Activated CD8-positive, alpha-beta memory T cell treated with anti-CD3 and anti-CD28 coated beads, Interleukin-2, amount 10 ng/mL, durations not matched to agents 7 days and 5 days (primary cell): Measurements from ENCODE around the gene ZNF609. TPM values are rescaled to one million over a fixed set of nuclear protein-coding genes. Genes with fewer than 3 reads are reported as not detected.

Source experiments
- ATAC-seq: fragments of 150-1000 bp; cut with Tn5 transposase; one replicate; pipeline ENCODE4 v1.10.0; 2021; ENCODE audit warnings: moderate library complexity
- CTCF ChIA-PET: fragments of 350-600 bp; sonication (Branson Sonifier 250); formaldehyde crosslinking; loops from one replicate; lab custom pipeline; 2021; ENCODE audit warnings: antibody characterized with exemption; lab: Charles Lee
- DNase-seq: peaks from one replicate; pipeline ENCODE4 v3.0.0-alpha.2; 2020
- H3K27ac Mint-ChIP-seq: one replicate; pipeline ENCODE4 v1.8.0; 2021; ENCODE audit warnings: mild to moderate bottlenecking, mixed read lengths
- H3K27me3 Mint-ChIP-seq: one replicate; pipeline ENCODE4 v1.8.0; 2021; ENCODE audit warnings: mixed read lengths
- H3K36me3 Mint-ChIP-seq: one replicate; pipeline ENCODE4 v1.8.0; 2021; ENCODE audit warnings: mild to moderate bottlenecking, mixed read lengths
- H3K4me1 Mint-ChIP-seq: one replicate; pipeline ENCODE4 v1.8.0; 2021; ENCODE audit warnings: mixed read lengths
- H3K4me3 Mint-ChIP-seq: one replicate; pipeline ENCODE4 v1.8.0; 2021; ENCODE audit warnings: mild to moderate bottlenecking, moderate library complexity, mixed read lengths
- H3K9me3 Mint-ChIP-seq: one replicate; pipeline ENCODE4 v1.8.0; 2022; ENCODE audit warnings: low read depth, mixed read lengths
- total RNA-seq, 2 experiments: library from RNA; stranded (reverse); gene quantifications; one replicate each; pipeline ENCODE4 v1.2.3, GENCODE V29; 2021

ZNF609 gene
- total RNA-seq, 2 experiments from 2014 or later: 36.8 to 47.5 TPM

GRCh38 chr15:64687172-64687571 is 226.8 kb downstream of the ZNF609 start:
- Mint-ChIP-seq H3K4me1 (no peaks in the 10 kb centered on the region), H3K27me3 (no peaks in the 10 kb centered on the region), H3K36me3 (peaks cover 6% of the 10 kb centered on the region), H3K4me3 (no peak overlapping the region), H3K27ac (no peak overlapping the region), H3K9me3 (no peaks in the 10 kb centered on the region)
- ATAC-seq: no peak
- CTCF ChIA-PET: interaction anchor here (0.8 to 10.4 kb wide), 13 partner anchors 8 to 533 kb away, joined by 3 to 111 read pairs (median 3); no protein-coding TSS in a partner anchor
- DNase-seq: no peak

- ATAC-seq (no peak), DNase-seq (no peak)
- Mint-ChIP-seq H3K27ac (no peak overlapping the region), H3K9me3 (no peaks in the 10 kb centered on the region), H3K36me3 (peaks cover 6% of the 10 kb centered on the region), H3K4me3 (no peak overlapping the region), H3K4me1 (no peaks in the 10 kb centered on the region), H3K27me3 (no peaks in the 10 kb centered on the region)
- CTCF ChIA-PET: interaction anchor here (0.9 to 10.4 kb wide), 8 partner anchors 13 to 534 kb away, joined by 3 to 111 read pairs (median 3); no protein-coding TSS in a partner anchor
These were observed 227.3 kb downstream of the ZNF609 start for GRCh38 chr15:64687688-64688087.

- DNase-seq (no peak), ATAC-seq (no peak)
- Mint-ChIP-seq H3K9me3 (no peaks in the 10 kb centered on the region), H3K4me3 (no peak overlapping the region), H3K36me3 (peaks cover 6% of the 10 kb centered on the region), H3K27me3 (no peaks in the 10 kb centered on the region), H3K4me1 (no peaks in the 10 kb centered on the region), H3K27ac (no peak overlapping the region)
- CTCF ChIA-PET: interaction anchor here (0.7 to 3.4 kb wide), 3 partner anchors 12 to 39 kb away, joined by 3 to 22 read pairs (median 5); no protein-coding TSS in a partner anchor
These were observed 228.4 kb downstream of the ZNF609 start for GRCh38 chr15:64688770-64689169.

GRCh38 chr15:64690008-64690407 is 229.6 kb downstream of the ZNF609 start:
- ATAC-seq (no peak), DNase-seq (no peak)
- Mint-ChIP-seq H3K27me3 (no peaks in the 10 kb centered on the region), H3K36me3 (peaks cover 9% of the 10 kb centered on the region), H3K9me3 (no peaks in the 10 kb centered on the region), H3K4me3 (no peak overlapping the region), H3K4me1 (no peaks in the 10 kb centered on the region), H3K27ac (no peak overlapping the region)
- CTCF ChIA-PET: interaction anchor here (1.1 to 3.4 kb wide), 2 partner anchors 38 to 120 kb away, joined by 3 to 22 read pairs; no protein-coding TSS in a partner anchor

GRCh38 chr15:64690578-64691296 is 230.4 kb downstream of the ZNF609 start:
- no peak for DNase-seq
- CTCF ChIA-PET: interaction anchor here (1.1 to 3.4 kb wide), 3 partner anchors 32 to 119 kb away, joined by 3 to 22 read pairs (median 3); no protein-coding TSS in a partner anchor
- no peak for ATAC-seq
- Mint-ChIP-seq H3K9me3 (no peaks in the 10 kb centered on the region), H3K36me3 (peaks cover 9% of the 10 kb centered on the region), H3K27ac (no peak overlapping the region), H3K4me3 (no peak overlapping the region), H3K27me3 (no peaks in the 10 kb centered on the region), H3K4me1 (no peaks in the 10 kb centered on the region)

GRCh38 chr15:64691896-64692565 is 231.7 kb downstream of the ZNF609 start:
- H3K27me3 Mint-ChIP-seq: no peaks in the 10 kb centered on the region
- CTCF ChIA-PET: interaction anchor here (1.7 to 3.4 kb wide), 2 partner anchors 31 to 36 kb away, joined by 3 to 22 read pairs; no protein-coding TSS in a partner anchor
- H3K9me3 Mint-ChIP-seq: no peaks in the 10 kb centered on the region
- H3K36me3 Mint-ChIP-seq: peaks cover 7% of the 10 kb centered on the region
- DNase-seq (no peak), ATAC-seq (no peak)
- H3K4me1 Mint-ChIP-seq: no peaks in the 10 kb centered on the region
- H3K27ac Mint-ChIP-seq: no peak overlapping the region
- no peak overlapping the region for H3K4me3 Mint-ChIP-seq

- Mint-ChIP-seq H3K9me3 (no peaks in the 10 kb centered on the region), H3K27me3 (no peaks in the 10 kb centered on the region), H3K36me3 (peaks cover 6% of the 10 kb centered on the region), H3K4me3 (no peak overlapping the region), H3K4me1 (peaks cover 6% of the 10 kb centered on the region), H3K27ac (no peak overlapping the region)
- no peak for ATAC-seq
- CTCF ChIA-PET: interaction anchor here (0.9 to 1.6 kb wide), 2 partner anchors 10 to 35 kb away, joined by 3 to 11 read pairs; no protein-coding TSS in a partner anchor
- DNase-seq: no peak
These were observed 232.8 kb downstream of the ZNF609 start for GRCh38 chr15:64693134-64693533.

- DNase-seq (no peak), ATAC-seq (no peak)
- Mint-ChIP-seq H3K36me3 (peaks cover 3% of the 10 kb centered on the region), H3K4me3 (no peak overlapping the region), H3K9me3 (no peaks in the 10 kb centered on the region), H3K27ac (no peak overlapping the region), H3K27me3 (no peaks in the 10 kb centered on the region), H3K4me1 (peaks cover 22% of the 10 kb centered on the region)
- CTCF ChIA-PET: interaction anchor here (0.7 to 4.5 kb wide), 4 partner anchors 9 to 114 kb away, joined by 3 to 18 read pairs (median 8); no protein-coding TSS in a partner anchor
These were observed 234.4 kb downstream of the ZNF609 start for GRCh38 chr15:64694816-64695215.

- CTCF ChIA-PET: interaction anchor here (0.7 to 4.5 kb wide), 3 partner anchors 9 to 114 kb away, joined by 3 to 18 read pairs (median 6); no protein-coding TSS in a partner anchor
- H3K9me3 Mint-ChIP-seq: no peaks in the 10 kb centered on the region
- H3K4me1 Mint-ChIP-seq: peaks cover 29% of the 10 kb centered on the region
- ATAC-seq (no peak), DNase-seq (no peak)
- H3K27me3 Mint-ChIP-seq: no peaks in the 10 kb centered on the region
- no peak overlapping the region for H3K27ac Mint-ChIP-seq
- H3K36me3 Mint-ChIP-seq: peaks cover 8% of the 10 kb centered on the region
- H3K4me3 Mint-ChIP-seq: no peak overlapping the region
These were observed 235.2 kb downstream of the ZNF609 start for GRCh38 chr15:64695561-64695992.

- peaks cover 10% of the 10 kb centered on the region for H3K36me3 Mint-ChIP-seq
- no peaks in the 10 kb centered on the region for H3K27me3 Mint-ChIP-seq
- no peak overlapping the region for H3K4me3 Mint-ChIP-seq
- DNase-seq (no peak), ATAC-seq (no peak)
- CTCF ChIA-PET: interaction anchor here (4.5 kb wide), 1 partner anchor 31 kb away, joined by 18 read pairs; no protein-coding TSS in a partner anchor
- H3K27ac Mint-ChIP-seq: no peak overlapping the region
- H3K9me3 Mint-ChIP-seq: no peaks in the 10 kb centered on the region
- peaks cover 38% of the 10 kb centered on the region for H3K4me1 Mint-ChIP-seq
These were observed 236.1 kb downstream of the ZNF609 start for GRCh38 chr15:64696481-64696880.

- peak overlapping the region; percentile 36 for H3K27ac Mint-ChIP-seq
- peaks cover 10% of the 10 kb centered on the region for H3K36me3 Mint-ChIP-seq
- CTCF ChIA-PET: interaction anchor here (0.7 to 4.5 kb wide), 3 partner anchors 11 to 44 kb away, joined by 3 to 18 read pairs (median 3); no protein-coding TSS in a partner anchor
- peak; percentile 48 for DNase-seq
- no peaks in the 10 kb centered on the region for H3K27me3 Mint-ChIP-seq
- H3K9me3 Mint-ChIP-seq: no peaks in the 10 kb centered on the region
- ATAC-seq: peak; percentile 34
- no peak overlapping the region for H3K4me3 Mint-ChIP-seq
- peaks cover 48% of the 10 kb centered on the region for H3K4me1 Mint-ChIP-seq
These were observed 237.6 kb downstream of the ZNF609 start for GRCh38 chr15:64697911-64698369.

GRCh38 chr15:64698823-64699222 is 238.4 kb downstream of the ZNF609 start:
- DNase-seq: no peak
- no peak overlapping the region for H3K27ac Mint-ChIP-seq

More at GRCh38 chr15:64698823-64699222, 238.4 kb downstream of the ZNF609 start:
- H3K4me1 Mint-ChIP-seq: peaks cover 55% of the 10 kb centered on the region
- H3K9me3 Mint-ChIP-seq: no peaks in the 10 kb centered on the region
- H3K36me3 Mint-ChIP-seq: peaks cover 10% of the 10 kb centered on the region
- H3K4me3 Mint-ChIP-seq: no peak overlapping the region
- ATAC-seq: no peak
- H3K27me3 Mint-ChIP-seq: no peaks in the 10 kb centered on the region
- CTCF ChIA-PET: interaction anchor here (1.6 to 4.5 kb wide), 2 partner anchors 12 to 29 kb away, joined by 3 to 18 read pairs; no protein-coding TSS in a partner anchor
